Measurements from ENCODE around the gene SEZ6. TPM values are rescaled to one million over a fixed set of nuclear protein-coding genes. Genes with fewer than 3 reads are reported as not detected.

The SEZ6 gene
- total and polyA plus RNA-seq, 2 donors (not counting 1 experiment from before 2014, with no cell fraction given), result not detected

GRCh38 chr17:28948342-28948741 lies 57.5 kb downstream of the SEZ6 start:
- no peaks in the 10 kb centered on the region for H3K27me3 ChIP-seq (replicated peaks in 1 of 4; ENCODE audit: control extremely low read depth in 1 of 4, control insufficient read depth in 3 of 4, insufficient read depth in 4 of 4, low read length in 3 of 4)
- CTCF ChIA-PET, result interaction anchor here (0.9 to 2.1 kb wide), 5 partner anchors 22 to 229 kb away, joined by 3 to 12 read pairs (median 5); partner anchors contain the start of genes FLOT2 and RPL23A
- peaks cover 0 to 8% of the 10 kb centered on the region in 2 experiments for H3K36me3 ChIP-seq (replicated peaks in 1 of 2; ENCODE audit: control extremely low read depth in 1 of 2, control insufficient read depth in 1 of 2, extremely low read depth in 1 of 2, insufficient read depth in 2 of 2, low read length in 1 of 2)
- no peaks in the 10 kb centered on the region for H3K9me3 ChIP-seq (ENCODE audit: control extremely low read depth in 1 of 3, control insufficient read depth in 2 of 3, insufficient read depth in 1 of 3, low read length in 2 of 3)
- 17% methylated on average over 2 of the region's 4 CpGs for WGBS (ENCODE audit: insufficient coverage)
- POLR2A ChIA-PET, result interaction anchor here (0.6 to 4.4 kb wide), 3 partner anchors 46 to 221 kb away, joined by 3 to 27 read pairs (median 12); partner anchors contain the start of genes DHRS13, NEK8 and TLCD1
- intact Hi-C loops (cut with micrococcal nuclease), result no loop called here
- no peaks in the 10 kb centered on the region for H3K9me3 Mint-ChIP-seq (ENCODE audit: insufficient read depth)
- peaks cover 48% of the 10 kb centered on the region for H4K20me1 ChIP-seq (ENCODE audit: control insufficient read depth, insufficient read depth, low read length, poor library complexity, severe bottlenecking)
- H3K4me2 ChIP-seq (replicated peaks; ENCODE audit: low read depth, low read length, poor library complexity, severe bottlenecking), result peak overlapping the region; percentile 92
- H3K4me3 ChIP-seq (ENCODE audit: control extremely low read depth in 1 of 5, extremely low read depth in 1 of 5, insufficient read depth in 1 of 5, low read depth in 2 of 5, low read length in 4 of 5), result peak overlapping the region; percentile 81 to 93 (median 85)
- H3K4me3 Mint-ChIP-seq, result peak overlapping the region; percentile 95
- DNase-seq (no peak), ATAC-seq (ENCODE audit: low read depth) (no peak)
- H3K79me2 ChIP-seq (ENCODE audit: control insufficient read depth, insufficient read depth, low read length), result peaks cover 73% of the 10 kb centered on the region
- H3K9ac ChIP-seq (ENCODE audit: low read length), result peak overlapping the region; percentile 71
- peak overlapping the region; percentile 92 for H3K27ac Mint-ChIP-seq
- TF ChIP-seq CTCF (IDR thresholded peaks at IDR 0.05) (no peak), EZH2 (IDR thresholded peaks at IDR 0.05; ENCODE audit: borderline replicate concordance, insufficient read depth, low read depth, low read length, poor library complexity, severe bottlenecking) (no peak)
- peaks cover 45 to 52% of the 10 kb centered on the region in 2 donors for H3K4me1 ChIP-seq (ENCODE audit: control insufficient read depth in 2 of 2, insufficient read depth in 2 of 2, low read length in 2 of 2)
- H3K27me3 Mint-ChIP-seq, result no peaks in the 10 kb centered on the region
- peaks cover 53% of the 10 kb centered on the region for H3K4me1 Mint-ChIP-seq
- H3K27ac ChIP-seq (ENCODE audit: low read length in 2 of 2), result peak overlapping the region; percentile 67 to 76
- peak overlapping the region; percentile 89 for H2AFZ ChIP-seq (ENCODE audit: insufficient read depth, low read depth, low read length, poor library complexity, severe bottlenecking)

GRCh38 chr17:28947639-28948038 lies 58.2 kb downstream of the SEZ6 start:
- CTCF ChIA-PET, result interaction anchor here (1.4 kb wide), 1 partner anchor 184 kb away, joined by 5 read pairs; no protein-coding TSS in a partner anchor
- H3K9me3 Mint-ChIP-seq (ENCODE audit: insufficient read depth), result no peaks in the 10 kb centered on the region
- peaks cover 58% of the 10 kb centered on the region for H3K4me1 Mint-ChIP-seq
- no peaks in the 10 kb centered on the region for H3K27me3 Mint-ChIP-seq
- H3K4me1 ChIP-seq (ENCODE audit: control insufficient read depth in 2 of 2, insufficient read depth in 2 of 2, low read length in 2 of 2), result peaks cover 39 to 45% of the 10 kb centered on the region in 2 donors
- H3K4me2 ChIP-seq (replicated peaks; ENCODE audit: low read depth, low read length, poor library complexity, severe bottlenecking), result peak overlapping the region; percentile 92
- intact Hi-C loops (cut with micrococcal nuclease), result no loop called here
- no peaks in the 10 kb centered on the region for H3K27me3 ChIP-seq (replicated peaks in 1 of 4; ENCODE audit: control extremely low read depth in 1 of 4, control insufficient read depth in 3 of 4, insufficient read depth in 4 of 4, low read length in 3 of 4)
- TF ChIP-seq CTCF (IDR thresholded peaks at IDR 0.05), result no peak
- no peak for TF ChIP-seq EZH2 (IDR thresholded peaks at IDR 0.05; ENCODE audit: borderline replicate concordance, insufficient read depth, low read depth, low read length, poor library complexity, severe bottlenecking)
- peak overlapping the region; percentile 95 for H3K4me3 Mint-ChIP-seq
- ATAC-seq (ENCODE audit: low read depth), result no peak
- POLR2A ChIA-PET, result no interaction called here
- peaks cover 52% of the 10 kb centered on the region for H4K20me1 ChIP-seq (ENCODE audit: control insufficient read depth, insufficient read depth, low read length, poor library complexity, severe bottlenecking)
- peaks cover 0 to 8% of the 10 kb centered on the region in 2 experiments for H3K36me3 ChIP-seq (replicated peaks in 1 of 2; ENCODE audit: control extremely low read depth in 1 of 2, control insufficient read depth in 1 of 2, extremely low read depth in 1 of 2, insufficient read depth in 2 of 2, low read length in 1 of 2)
- peak overlapping the region; percentile 71 for H3K9ac ChIP-seq (ENCODE audit: low read length)
- H3K27ac ChIP-seq (ENCODE audit: low read length in 2 of 2), result peak overlapping the region in 1 of 2 donors; percentile 76
- H3K79me2 ChIP-seq (ENCODE audit: control insufficient read depth, insufficient read depth, low read length), result peaks cover 80% of the 10 kb centered on the region
- no peaks in the 10 kb centered on the region for H3K9me3 ChIP-seq (ENCODE audit: control extremely low read depth in 1 of 3, control insufficient read depth in 2 of 3, insufficient read depth in 1 of 3, low read length in 2 of 3)
- H3K27ac Mint-ChIP-seq, result peak overlapping the region; percentile 92
- H3K4me3 ChIP-seq (ENCODE audit: control extremely low read depth in 1 of 5, extremely low read depth in 1 of 5, insufficient read depth in 1 of 5, low read depth in 2 of 5, low read length in 4 of 5), result peak overlapping the region in 1 of 5 experiments; percentile 85
- WGBS (ENCODE audit: insufficient coverage), result no CpG with 5 or more reads among the region's 3 CpGs
- DNase-seq, result no peak
- H2AFZ ChIP-seq (ENCODE audit: insufficient read depth, low read depth, low read length, poor library complexity, severe bottlenecking), result no peak overlapping the region
